Hepatocyte (in vitro differentiated cells): Measurements from ENCODE around the gene ACE. TPM values are rescaled to one million over a fixed set of nuclear protein-coding genes. Genes with fewer than 3 reads are reported as not detected.

Experiments
- DNase-seq: peaks from one replicate; pipeline ENCODE4 v3.0.0-alpha.2; 2016; ENCODE audit warnings: low spot score
- H2AFZ ChIP-seq: fragments of 200-600 bp; sonication (generic); 2 replicates; pipeline ENCODE4 v1.6.0; 2016; ENCODE audit warnings: antibody characterized with exemption, mild to moderate bottlenecking
- H3K27ac ChIP-seq: fragments of 200-600 bp; sonication (generic); 2 replicates; pipeline ENCODE4 v1.5.1; 2016; ENCODE audit warnings: mild to moderate bottlenecking
- H3K27me3 ChIP-seq: fragments of 200-600 bp; sonication (generic); 2 replicates; pipeline ENCODE4 v1.6.1; 2016
- H3K36me3 ChIP-seq: fragments of 200-600 bp; sonication (generic); replicated peaks from 2 replicates; pipeline ENCODE4 v1.5.1; 2016; ENCODE audit warnings: low read depth; ENCODE audit not compliant: insufficient read depth
- H3K4me1 ChIP-seq: fragments of 200-600 bp; sonication (generic); 2 replicates; pipeline ENCODE4 v1.5.1; 2016; ENCODE audit warnings: mild to moderate bottlenecking, moderate library complexity; ENCODE audit not compliant: insufficient read depth
- H3K4me2 ChIP-seq: fragments of 200-600 bp; sonication (generic); 2 replicates; pipeline ENCODE4 v1.6.0; 2016
- H3K4me3 ChIP-seq: fragments of 200-600 bp; sonication (generic); 2 replicates; pipeline ENCODE4 v1.5.1; 2016; ENCODE audit warnings: mild to moderate bottlenecking
- H3K79me2 ChIP-seq: fragments of 200-600 bp; sonication (generic); 2 replicates; pipeline ENCODE4 v1.6.0; 2017; ENCODE audit warnings: mild to moderate bottlenecking
- H3K9me2 ChIP-seq: fragments of 200-600 bp; sonication (generic); replicated peaks from 2 replicates; pipeline ENCODE4 v1.6.0; 2017; ENCODE audit warnings: mild to moderate bottlenecking; ENCODE audit not compliant: insufficient read depth
- H3K9me3 ChIP-seq: fragments of 200-600 bp; sonication (generic); 2 replicates; pipeline ENCODE4 v1.5.1; 2016; ENCODE audit warnings: low read depth, mild to moderate bottlenecking
- H4K20me1 ChIP-seq: fragments of 200-600 bp; sonication (generic); 2 replicates; pipeline ENCODE4 v1.6.0; 2016; ENCODE audit warnings: mild to moderate bottlenecking; ENCODE audit not compliant: insufficient read depth, poor library complexity, severe bottlenecking
- EZH2 ChIP-seq: fragments of 200-600 bp; sonication (generic); IDR thresholded peaks from 2 replicates; pipeline ENCODE4 v1.6.1; 2016; ENCODE audit warnings: antibody characterized with exemption, mild to moderate bottlenecking, borderline replicate concordance
- EZH2phosphoT487 ChIP-seq: fragments of 200-600 bp; sonication (generic); IDR thresholded peaks from one replicate; pipeline ENCODE4 v1.6.1; 2018; ENCODE audit warnings: antibody characterized with exemption, mild to moderate bottlenecking, low read depth, moderate library complexity; ENCODE audit not compliant: unreplicated experiment, severe bottlenecking
- WGBS: methylation state at CpG from one replicate; pipeline ENCODE4 v1.1.6; 2016; ENCODE audit warnings: low lambda C conversion rate; ENCODE audit errors: missing lambda C conversion rate; 5-methylcytosine and 5-hydroxymethylcytosine counted together
- polyA plus RNA-seq: library from polyadenylated mRNA; unstranded; fragments of >200 nt; fragmentation: Nextera tagmentation; extraction: Ambion mirVana; gene quantifications from 2 replicates; pipeline ENCODE4 v1.2.1, GENCODE V29; 2016
- total RNA-seq: library from RNA; depleted of rRNA; stranded (reverse); fragments of >200 nt; gene quantifications from 2 replicates; pipeline ENCODE4 v1.2.3, GENCODE V29; 2014
- TF ChIP-seq, protein P1 (sequence below): fragments of 200-600 bp; sonication (generic); IDR thresholded peaks from 2 replicates; pipeline ENCODE4 v1.5.1; 2016; ENCODE audit warnings: antibody characterized with exemption, mild to moderate bottlenecking; ENCODE audit not compliant: poor library complexity

The ACE gene
- total and polyA plus RNA-seq, 2 experiments from 2014 or later = 7.2 to 8.0 TPM

DNA sequence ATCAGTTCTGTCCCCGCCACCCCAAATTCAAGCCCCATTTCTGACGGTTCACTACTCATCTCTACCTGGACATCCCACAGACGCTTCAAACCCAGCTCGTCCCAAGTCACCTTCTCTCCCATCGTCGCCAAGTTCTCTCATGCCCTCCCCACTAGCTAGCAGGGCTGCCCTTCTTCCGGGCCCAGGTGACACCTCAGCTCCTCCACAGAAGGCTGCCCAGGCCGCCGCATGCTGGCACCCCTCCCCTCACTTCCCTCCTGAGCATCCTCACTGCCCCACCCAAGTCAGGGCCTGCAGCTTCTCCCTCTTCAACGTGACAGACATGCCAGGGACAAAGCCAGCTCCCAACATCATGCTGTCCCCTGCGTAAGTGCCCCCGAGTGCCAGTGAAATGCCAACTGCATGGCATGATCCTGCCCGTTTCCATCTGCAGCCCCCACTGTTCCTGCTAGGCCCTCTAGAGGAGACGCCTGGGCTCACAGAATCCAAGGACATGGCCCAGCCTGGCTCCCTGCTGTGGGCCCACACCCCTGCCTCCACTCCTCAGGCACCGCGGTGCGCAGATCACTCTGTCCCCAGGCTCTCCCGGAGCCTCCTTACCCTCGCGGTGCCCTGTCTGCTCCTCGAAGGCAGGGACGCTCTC is 36.6 kb upstream of the ACE start:
- Histone ChIP-seq H3K4me1 (peaks cover 4% of the 10 kb centered on the region), H3K79me2 (peaks cover 7% of the 10 kb centered on the region), H3K4me3 (no peak overlapping the region), H2AFZ (no peak overlapping the region), H3K9me2 (no peaks in the 10 kb centered on the region), H3K27ac (no peak overlapping the region), H3K4me2 (no peak overlapping the region), H3K27me3 (no peaks in the 10 kb centered on the region), H3K36me3 (no peaks in the 10 kb centered on the region), H3K9me3 (no peaks in the 10 kb centered on the region), H4K20me1 (no peaks in the 10 kb centered on the region)
- 89% methylated on average over 20 of the region's 22 CpGs for WGBS
- TF ChIP-seq, protein P1, sequence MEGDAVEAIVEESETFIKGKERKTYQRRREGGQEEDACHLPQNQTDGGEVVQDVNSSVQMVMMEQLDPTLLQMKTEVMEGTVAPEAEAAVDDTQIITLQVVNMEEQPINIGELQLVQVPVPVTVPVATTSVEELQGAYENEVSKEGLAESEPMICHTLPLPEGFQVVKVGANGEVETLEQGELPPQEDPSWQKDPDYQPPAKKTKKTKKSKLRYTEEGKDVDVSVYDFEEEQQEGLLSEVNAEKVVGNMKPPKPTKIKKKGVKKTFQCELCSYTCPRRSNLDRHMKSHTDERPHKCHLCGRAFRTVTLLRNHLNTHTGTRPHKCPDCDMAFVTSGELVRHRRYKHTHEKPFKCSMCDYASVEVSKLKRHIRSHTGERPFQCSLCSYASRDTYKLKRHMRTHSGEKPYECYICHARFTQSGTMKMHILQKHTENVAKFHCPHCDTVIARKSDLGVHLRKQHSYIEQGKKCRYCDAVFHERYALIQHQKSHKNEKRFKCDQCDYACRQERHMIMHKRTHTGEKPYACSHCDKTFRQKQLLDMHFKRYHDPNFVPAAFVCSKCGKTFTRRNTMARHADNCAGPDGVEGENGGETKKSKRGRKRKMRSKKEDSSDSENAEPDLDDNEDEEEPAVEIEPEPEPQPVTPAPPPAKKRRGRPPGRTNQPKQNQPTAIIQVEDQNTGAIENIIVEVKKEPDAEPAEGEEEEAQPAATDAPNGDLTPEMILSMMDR = no peak
- TF ChIP-seq EZH2phosphoT487 = no peak
- TF ChIP-seq EZH2 = no peak
- DNase-seq = no peak

DNA sequence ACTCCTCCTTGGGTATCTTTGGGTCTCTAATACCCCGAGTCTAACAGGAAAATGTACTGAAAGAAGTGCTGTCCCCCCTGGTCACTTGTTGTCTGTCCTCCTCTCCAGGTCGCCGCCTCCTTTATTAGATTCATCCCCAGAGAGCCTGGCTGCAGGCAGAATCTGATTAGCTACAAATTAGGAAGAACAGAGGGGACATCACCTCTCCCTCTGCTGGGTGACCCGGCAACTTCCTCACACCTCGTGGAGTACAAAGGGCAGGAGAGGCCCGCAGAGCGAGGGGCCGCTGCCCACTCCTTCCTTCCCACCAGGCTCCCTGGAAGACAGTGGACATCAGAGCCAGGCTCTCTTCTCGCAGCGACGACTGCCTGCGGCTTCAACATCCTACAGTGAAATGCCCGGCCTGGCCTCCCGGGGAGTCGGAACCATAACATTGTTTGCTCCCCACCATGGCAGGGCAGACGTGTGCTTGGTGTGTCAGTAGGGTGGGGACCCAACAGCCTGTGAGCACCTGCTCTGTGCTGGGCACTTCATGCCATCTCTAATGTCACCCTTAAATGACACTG is 36.0 kb upstream of the ACE start:
- H3K9me3 ChIP-seq = no peaks in the 10 kb centered on the region
- TF ChIP-seq, protein P1 = no peak
- no peak for TF ChIP-seq EZH2phosphoT487
- TF ChIP-seq EZH2 = no peak
- H3K4me2 ChIP-seq = no peak overlapping the region
- H3K79me2 ChIP-seq = peaks cover 10% of the 10 kb centered on the region
- H3K4me1 ChIP-seq = peaks cover 7% of the 10 kb centered on the region
- WGBS = 88% methylated on average over 16 of the region's 16 CpGs
- H2AFZ ChIP-seq = no peak overlapping the region
- no peaks in the 10 kb centered on the region for H3K36me3 ChIP-seq
- no peaks in the 10 kb centered on the region for H3K9me2 ChIP-seq
- DNase-seq = no peak
- no peak overlapping the region for H3K4me3 ChIP-seq
- no peaks in the 10 kb centered on the region for H4K20me1 ChIP-seq
- no peak overlapping the region for H3K27ac ChIP-seq
- H3K27me3 ChIP-seq = no peaks in the 10 kb centered on the region

DNA sequence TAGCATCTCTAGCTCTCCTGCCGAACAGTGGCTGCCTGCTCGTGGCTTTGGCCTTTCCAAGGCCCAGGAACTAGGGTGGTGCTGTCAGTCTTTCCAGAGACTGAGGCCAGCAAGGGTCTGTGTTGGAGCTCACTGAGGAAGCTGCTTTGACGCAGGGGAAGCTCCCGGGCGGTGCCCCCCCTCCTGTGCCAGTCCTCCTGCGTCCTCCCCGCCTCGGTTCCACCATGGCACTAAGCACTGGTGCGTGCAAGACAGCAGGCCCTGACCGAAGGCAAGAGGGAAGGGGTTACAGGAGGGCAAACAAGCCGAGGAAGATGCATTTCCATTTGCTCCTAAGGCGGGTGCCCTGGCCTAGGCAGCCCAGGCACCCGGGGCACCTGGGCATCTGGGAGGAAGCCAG is 35.2 kb upstream of the ACE start:
- Histone ChIP-seq H3K4me2 (no peak overlapping the region), H3K4me1 (peaks cover 11% of the 10 kb centered on the region), H3K4me3 (no peak overlapping the region), H2AFZ (no peak overlapping the region), H3K9me2 (no peaks in the 10 kb centered on the region), H3K79me2 (peaks cover 10% of the 10 kb centered on the region), H3K9me3 (no peaks in the 10 kb centered on the region), H4K20me1 (no peaks in the 10 kb centered on the region), H3K27ac (no peak overlapping the region), H3K27me3 (no peaks in the 10 kb centered on the region), H3K36me3 (no peaks in the 10 kb centered on the region)
- DNase-seq = no peak
- WGBS = 88% methylated on average over 13 of the region's 13 CpGs
- TF ChIP-seq, protein P1 = no peak
